SH-SY5Y (cell line): ENCODE results near the gene CD70.

ENCODE experiments used
- GATA2 ChIP-seq: IDR thresholded peaks from 2 replicates; pipeline ENCODE4 v1.6.1; 2011; ENCODE audit warnings: mild to moderate bottlenecking, low read depth, low read length
- GATA3 ChIP-seq: IDR thresholded peaks from 2 replicates; pipeline ENCODE4 v1.6.1; 2011; ENCODE audit warnings: low read depth, mild to moderate bottlenecking, low read length, moderate library complexity

DNA sequence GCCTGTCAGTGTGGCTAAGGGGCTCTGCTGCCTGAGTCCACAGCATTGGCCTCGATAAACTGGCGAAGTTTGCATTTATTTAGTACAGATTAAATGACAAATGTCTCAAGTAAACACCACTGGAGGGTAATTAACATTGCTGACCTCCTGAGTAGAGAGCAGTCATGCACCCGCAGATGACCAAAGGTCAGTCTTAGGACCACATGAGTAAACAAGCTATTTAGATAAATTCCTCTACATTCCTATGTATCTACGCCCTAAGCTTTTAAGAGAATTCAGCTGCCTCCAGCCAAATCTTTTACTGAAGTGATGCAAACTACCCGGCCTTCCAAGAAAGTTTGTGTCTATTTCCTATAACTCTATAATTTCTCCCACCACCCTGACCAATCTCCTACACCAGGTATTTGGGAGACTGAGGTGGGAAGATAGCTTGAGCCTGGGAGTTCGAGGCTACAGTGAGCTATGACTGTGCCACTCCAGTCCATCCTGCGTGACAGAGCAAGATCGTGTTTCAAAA is 22.9 kb downstream of the CD70 start:
- TF ChIP-seq GATA3: no peak
- TF ChIP-seq GATA2: no peak
